ENCODE data around the gene MAP7. TPM values are rescaled to one million over a fixed set of nuclear protein-coding genes. Genes with fewer than 3 reads are reported as not detected.

Gene MAP7
- total and polyA plus RNA-seq, 2 experiments from 2014 or later, result 44.7 to 49.2 TPM

DNA sequence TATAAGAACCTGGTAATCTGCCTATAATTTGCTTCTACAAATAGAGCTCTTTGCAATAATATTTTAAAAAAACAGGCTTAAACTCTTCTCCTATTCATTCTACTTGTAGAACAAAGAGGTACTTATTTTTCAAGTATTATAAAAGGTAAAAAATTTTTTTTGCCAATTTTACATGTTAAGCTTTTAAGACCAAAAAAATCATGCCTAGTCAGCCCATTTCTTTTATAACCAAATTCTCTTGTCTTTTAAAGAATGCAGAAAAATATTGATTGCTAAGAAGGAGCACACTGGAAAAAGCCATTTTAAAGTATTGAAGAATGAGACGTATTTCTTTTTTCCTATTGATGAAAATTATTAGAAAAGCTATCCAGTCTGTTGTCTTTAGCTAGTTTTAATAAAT, 206.5 kb downstream of the MAP7 start (continued):
- TF ChIP-seq, protein P1, sequence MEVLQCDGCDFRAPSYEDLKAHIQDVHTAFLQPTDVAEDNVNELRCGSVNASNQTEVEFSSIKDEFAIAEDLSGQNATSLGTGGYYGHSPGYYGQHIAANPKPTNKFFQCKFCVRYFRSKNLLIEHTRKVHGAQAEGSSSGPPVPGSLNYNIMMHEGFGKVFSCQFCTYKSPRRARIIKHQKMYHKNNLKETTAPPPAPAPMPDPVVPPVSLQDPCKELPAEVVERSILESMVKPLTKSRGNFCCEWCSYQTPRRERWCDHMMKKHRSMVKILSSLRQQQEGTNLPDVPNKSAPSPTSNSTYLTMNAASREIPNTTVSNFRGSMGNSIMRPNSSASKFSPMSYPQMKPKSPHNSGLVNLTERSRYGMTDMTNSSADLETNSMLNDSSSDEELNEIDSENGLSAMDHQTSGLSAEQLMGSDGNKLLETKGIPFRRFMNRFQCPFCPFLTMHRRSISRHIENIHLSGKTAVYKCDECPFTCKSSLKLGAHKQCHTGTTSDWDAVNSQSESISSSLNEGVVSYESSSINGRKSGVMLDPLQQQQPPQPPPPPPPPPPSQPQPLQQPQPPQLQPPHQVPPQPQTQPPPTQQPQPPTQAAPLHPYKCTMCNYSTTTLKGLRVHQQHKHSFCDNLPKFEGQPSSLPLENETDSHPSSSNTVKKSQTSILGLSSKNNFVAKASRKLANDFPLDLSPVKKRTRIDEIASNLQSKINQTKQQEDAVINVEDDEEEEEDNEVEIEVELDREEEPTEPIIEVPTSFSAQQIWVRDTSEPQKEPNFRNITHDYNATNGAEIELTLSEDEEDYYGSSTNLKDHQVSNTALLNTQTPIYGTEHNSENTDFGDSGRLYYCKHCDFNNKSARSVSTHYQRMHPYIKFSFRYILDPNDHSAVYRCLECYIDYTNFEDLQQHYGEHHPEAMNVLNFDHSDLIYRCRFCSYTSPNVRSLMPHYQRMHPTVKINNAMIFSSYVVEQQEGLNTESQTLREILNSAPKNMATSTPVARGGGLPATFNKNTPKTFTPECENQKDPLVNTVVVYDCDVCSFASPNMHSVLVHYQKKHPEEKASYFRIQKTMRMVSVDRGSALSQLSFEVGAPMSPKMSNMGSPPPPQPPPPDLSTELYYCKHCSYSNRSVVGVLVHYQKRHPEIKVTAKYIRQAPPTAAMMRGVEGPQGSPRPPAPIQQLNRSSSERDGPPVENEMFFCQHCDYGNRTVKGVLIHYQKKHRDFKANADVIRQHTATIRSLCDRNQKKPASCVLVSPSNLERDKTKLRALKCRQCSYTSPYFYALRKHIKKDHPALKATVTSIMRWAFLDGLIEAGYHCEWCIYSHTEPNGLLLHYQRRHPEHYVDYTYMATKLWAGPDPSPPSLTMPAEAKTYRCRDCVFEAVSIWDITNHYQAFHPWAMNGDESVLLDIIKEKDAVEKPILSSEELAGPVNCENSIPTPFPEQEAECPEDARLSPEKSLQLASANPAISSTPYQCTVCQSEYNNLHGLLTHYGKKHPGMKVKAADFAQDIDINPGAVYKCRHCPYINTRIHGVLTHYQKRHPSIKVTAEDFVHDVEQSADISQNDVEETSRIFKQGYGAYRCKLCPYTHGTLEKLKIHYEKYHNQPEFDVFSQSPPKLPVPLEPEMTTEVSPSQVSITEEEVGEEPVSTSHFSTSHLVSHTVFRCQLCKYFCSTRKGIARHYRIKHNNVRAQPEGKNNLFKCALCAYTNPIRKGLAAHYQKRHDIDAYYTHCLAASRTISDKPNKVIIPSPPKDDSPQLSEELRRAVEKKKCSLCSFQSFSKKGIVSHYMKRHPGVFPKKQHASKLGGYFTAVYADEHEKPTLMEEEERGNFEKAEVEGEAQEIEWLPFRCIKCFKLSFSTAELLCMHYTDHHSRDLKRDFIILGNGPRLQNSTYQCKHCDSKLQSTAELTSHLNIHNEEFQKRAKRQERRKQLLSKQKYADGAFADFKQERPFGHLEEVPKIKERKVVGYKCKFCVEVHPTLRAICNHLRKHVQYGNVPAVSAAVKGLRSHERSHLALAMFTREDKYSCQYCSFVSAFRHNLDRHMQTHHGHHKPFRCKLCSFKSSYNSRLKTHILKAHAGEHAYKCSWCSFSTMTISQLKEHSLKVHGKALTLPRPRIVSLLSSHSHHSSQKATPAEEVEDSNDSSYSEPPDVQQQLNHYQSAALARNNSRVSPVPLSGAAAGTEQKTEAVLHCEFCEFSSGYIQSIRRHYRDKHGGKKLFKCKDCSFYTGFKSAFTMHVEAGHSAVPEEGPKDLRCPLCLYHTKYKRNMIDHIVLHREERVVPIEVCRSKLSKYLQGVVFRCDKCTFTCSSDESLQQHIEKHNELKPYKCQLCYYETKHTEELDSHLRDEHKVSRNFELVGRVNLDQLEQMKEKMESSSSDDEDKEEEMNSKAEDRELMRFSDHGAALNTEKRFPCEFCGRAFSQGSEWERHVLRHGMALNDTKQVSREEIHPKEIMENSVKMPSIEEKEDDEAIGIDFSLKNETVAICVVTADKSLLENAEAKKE (CRISPR knock-in tag; IDR thresholded peaks at IDR 0.05), result no peak
- TF ChIP-seq CREB1 (CRISPR knock-in tag; IDR thresholded peaks at IDR 0.05; ENCODE audit: low read depth) (no peak), EZH2phosphoT487 (IDR thresholded peaks at IDR 0.05; ENCODE audit: unreplicated experiment) (no peak)
- TF ChIP-seq, protein P2, sequence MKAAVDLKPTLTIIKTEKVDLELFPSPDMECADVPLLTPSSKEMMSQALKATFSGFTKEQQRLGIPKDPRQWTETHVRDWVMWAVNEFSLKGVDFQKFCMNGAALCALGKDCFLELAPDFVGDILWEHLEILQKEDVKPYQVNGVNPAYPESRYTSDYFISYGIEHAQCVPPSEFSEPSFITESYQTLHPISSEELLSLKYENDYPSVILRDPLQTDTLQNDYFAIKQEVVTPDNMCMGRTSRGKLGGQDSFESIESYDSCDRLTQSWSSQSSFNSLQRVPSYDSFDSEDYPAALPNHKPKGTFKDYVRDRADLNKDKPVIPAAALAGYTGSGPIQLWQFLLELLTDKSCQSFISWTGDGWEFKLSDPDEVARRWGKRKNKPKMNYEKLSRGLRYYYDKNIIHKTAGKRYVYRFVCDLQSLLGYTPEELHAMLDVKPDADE (IDR thresholded peaks at IDR 0.05), result no peak
- TF ChIP-seq, protein P3, sequence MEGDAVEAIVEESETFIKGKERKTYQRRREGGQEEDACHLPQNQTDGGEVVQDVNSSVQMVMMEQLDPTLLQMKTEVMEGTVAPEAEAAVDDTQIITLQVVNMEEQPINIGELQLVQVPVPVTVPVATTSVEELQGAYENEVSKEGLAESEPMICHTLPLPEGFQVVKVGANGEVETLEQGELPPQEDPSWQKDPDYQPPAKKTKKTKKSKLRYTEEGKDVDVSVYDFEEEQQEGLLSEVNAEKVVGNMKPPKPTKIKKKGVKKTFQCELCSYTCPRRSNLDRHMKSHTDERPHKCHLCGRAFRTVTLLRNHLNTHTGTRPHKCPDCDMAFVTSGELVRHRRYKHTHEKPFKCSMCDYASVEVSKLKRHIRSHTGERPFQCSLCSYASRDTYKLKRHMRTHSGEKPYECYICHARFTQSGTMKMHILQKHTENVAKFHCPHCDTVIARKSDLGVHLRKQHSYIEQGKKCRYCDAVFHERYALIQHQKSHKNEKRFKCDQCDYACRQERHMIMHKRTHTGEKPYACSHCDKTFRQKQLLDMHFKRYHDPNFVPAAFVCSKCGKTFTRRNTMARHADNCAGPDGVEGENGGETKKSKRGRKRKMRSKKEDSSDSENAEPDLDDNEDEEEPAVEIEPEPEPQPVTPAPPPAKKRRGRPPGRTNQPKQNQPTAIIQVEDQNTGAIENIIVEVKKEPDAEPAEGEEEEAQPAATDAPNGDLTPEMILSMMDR (conservative IDR thresholded peaks at IDR 0.05; ENCODE audit: low read depth in 2 of 2), result no peak

DNA sequence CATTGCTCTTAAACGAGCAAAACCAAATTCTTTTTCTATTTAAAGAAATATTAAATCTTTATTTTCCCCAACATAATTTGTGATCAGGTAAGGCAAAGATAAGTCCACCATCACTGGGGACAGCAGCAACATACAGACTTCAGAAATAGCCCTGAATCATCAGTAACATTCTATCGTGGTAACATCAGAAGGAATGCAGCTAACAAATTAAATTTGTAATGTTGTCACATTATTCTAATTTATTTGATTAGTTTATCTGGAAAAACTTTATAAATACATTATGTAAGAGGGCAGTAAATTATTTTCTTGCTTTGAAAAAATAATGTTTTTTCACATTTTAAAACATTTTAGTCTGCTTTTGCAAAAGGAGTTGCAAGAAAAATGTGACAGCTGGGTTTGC, 206.9 kb downstream of the MAP7 start:
- H3K9me3 Mint-ChIP-seq, result no peaks in the 10 kb centered on the region
- H3K4me3 Mint-ChIP-seq, result no peak overlapping the region
- Histone ChIP-seq H2AFZ (no peak overlapping the region), H3K27ac (ENCODE audit: low read depth) (no peak overlapping the region), H3F3A (replicated peaks; ENCODE audit: low read depth) (no peaks in the 10 kb centered on the region), H3K9me2 (ENCODE audit: insufficient read depth) (no peaks in the 10 kb centered on the region), H3K4me2 (no peak overlapping the region), H3K4me3 (no peak overlapping the region), H3K27me3 (ENCODE audit: insufficient read depth) (no peaks in the 10 kb centered on the region), H3K4me1 (ENCODE audit: insufficient read depth) (no peaks in the 10 kb centered on the region), H4K20me1 (replicated peaks; ENCODE audit: insufficient read depth) (no peaks in the 10 kb centered on the region), H3K36me3 (ENCODE audit: insufficient read depth) (peaks cover 14% of the 10 kb centered on the region; the same call in 1 of the 2 replicates), H3K79me2 (replicated peaks; ENCODE audit: insufficient read depth) (no peaks in the 10 kb centered on the region)
- H3K27me3 Mint-ChIP-seq (ENCODE audit: insufficient read depth, low read depth, poor library complexity), result no peaks in the 10 kb centered on the region
- H3K27ac Mint-ChIP-seq, result no peak overlapping the region
- no peak for DNase-seq (ENCODE audit: low spot score)
- ATAC-seq, result no peak
- peaks cover 2% of the 10 kb centered on the region; the same call in 1 of the 3 replicates for H3K4me1 Mint-ChIP-seq
- H3K36me3 Mint-ChIP-seq (ENCODE audit: low read depth), result peaks cover 19% of the 10 kb centered on the region
- TF ChIP-seq JUNB (IDR thresholded peaks at IDR 0.05; ENCODE audit: unreplicated experiment), result no peak
- TF ChIP-seq NANOG (IDR thresholded peaks at IDR 0.05; ENCODE audit: borderline replicate concordance), result no peak
- TF ChIP-seq ZNF331 (CRISPR knock-in tag; IDR thresholded peaks at IDR 0.05; ENCODE audit: low read depth), result no peak
- TF ChIP-seq, protein P3 (conservative IDR thresholded peaks at IDR 0.05; ENCODE audit: low read depth in 2 of 2), result no peak
- TF ChIP-seq EZH2phosphoT487 (IDR thresholded peaks at IDR 0.05; ENCODE audit: unreplicated experiment), result no peak
- TF ChIP-seq, protein P4, sequence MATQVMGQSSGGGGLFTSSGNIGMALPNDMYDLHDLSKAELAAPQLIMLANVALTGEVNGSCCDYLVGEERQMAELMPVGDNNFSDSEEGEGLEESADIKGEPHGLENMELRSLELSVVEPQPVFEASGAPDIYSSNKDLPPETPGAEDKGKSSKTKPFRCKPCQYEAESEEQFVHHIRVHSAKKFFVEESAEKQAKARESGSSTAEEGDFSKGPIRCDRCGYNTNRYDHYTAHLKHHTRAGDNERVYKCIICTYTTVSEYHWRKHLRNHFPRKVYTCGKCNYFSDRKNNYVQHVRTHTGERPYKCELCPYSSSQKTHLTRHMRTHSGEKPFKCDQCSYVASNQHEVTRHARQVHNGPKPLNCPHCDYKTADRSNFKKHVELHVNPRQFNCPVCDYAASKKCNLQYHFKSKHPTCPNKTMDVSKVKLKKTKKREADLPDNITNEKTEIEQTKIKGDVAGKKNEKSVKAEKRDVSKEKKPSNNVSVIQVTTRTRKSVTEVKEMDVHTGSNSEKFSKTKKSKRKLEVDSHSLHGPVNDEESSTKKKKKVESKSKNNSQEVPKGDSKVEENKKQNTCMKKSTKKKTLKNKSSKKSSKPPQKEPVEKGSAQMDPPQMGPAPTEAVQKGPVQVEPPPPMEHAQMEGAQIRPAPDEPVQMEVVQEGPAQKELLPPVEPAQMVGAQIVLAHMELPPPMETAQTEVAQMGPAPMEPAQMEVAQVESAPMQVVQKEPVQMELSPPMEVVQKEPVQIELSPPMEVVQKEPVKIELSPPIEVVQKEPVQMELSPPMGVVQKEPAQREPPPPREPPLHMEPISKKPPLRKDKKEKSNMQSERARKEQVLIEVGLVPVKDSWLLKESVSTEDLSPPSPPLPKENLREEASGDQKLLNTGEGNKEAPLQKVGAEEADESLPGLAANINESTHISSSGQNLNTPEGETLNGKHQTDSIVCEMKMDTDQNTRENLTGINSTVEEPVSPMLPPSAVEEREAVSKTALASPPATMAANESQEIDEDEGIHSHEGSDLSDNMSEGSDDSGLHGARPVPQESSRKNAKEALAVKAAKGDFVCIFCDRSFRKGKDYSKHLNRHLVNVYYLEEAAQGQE (IDR thresholded peaks at IDR 0.05; ENCODE audit: unreplicated experiment), result no peak
